ENCODE results near the gene ANKRD29. TPM values are rescaled to one million over a fixed set of nuclear protein-coding genes. Genes with fewer than 3 reads are reported as not detected.

Gene ANKRD29
- total and polyA plus RNA-seq, 2 donors (not counting 3 experiments of a cell fraction or from before 2014, with no cell fraction given): 0.03 to 2.6 TPM

GRCh38 chr18:23669202-23669766 lies 6.6 kb upstream of the ANKRD29 start:
- no peaks in the 10 kb centered on the region for H3K9me1 ChIP-seq (replicated peaks; ENCODE audit: control insufficient read depth, extremely low read depth, insufficient read depth, low read length)
- no peak for TF ChIP-seq GATA2 (IDR thresholded peaks at IDR 0.05; ENCODE audit: insufficient read depth, insufficient read length, low read depth, low read length)
- TF ChIP-seq FOS (IDR thresholded peaks at IDR 0.05; ENCODE audit: borderline replicate concordance, insufficient read depth, low read length): no peak
- TF ChIP-seq POLR2A (IDR thresholded peaks at IDR 0.05; ENCODE audit: low read depth, low read length): no peak
- TF ChIP-seq EZH2 (IDR thresholded peaks at IDR 0.05; ENCODE audit: borderline replicate concordance, low read depth, low read length, severe bottlenecking): no peak
- TF ChIP-seq POLR2AphosphoS5 (IDR thresholded peaks at IDR 0.05; ENCODE audit: insufficient read depth, low read depth, low read length): no peak
- no peak for TF ChIP-seq MYC (IDR thresholded peaks at IDR 0.05; ENCODE audit: low read depth, low read length)
- TF ChIP-seq, protein P1, sequence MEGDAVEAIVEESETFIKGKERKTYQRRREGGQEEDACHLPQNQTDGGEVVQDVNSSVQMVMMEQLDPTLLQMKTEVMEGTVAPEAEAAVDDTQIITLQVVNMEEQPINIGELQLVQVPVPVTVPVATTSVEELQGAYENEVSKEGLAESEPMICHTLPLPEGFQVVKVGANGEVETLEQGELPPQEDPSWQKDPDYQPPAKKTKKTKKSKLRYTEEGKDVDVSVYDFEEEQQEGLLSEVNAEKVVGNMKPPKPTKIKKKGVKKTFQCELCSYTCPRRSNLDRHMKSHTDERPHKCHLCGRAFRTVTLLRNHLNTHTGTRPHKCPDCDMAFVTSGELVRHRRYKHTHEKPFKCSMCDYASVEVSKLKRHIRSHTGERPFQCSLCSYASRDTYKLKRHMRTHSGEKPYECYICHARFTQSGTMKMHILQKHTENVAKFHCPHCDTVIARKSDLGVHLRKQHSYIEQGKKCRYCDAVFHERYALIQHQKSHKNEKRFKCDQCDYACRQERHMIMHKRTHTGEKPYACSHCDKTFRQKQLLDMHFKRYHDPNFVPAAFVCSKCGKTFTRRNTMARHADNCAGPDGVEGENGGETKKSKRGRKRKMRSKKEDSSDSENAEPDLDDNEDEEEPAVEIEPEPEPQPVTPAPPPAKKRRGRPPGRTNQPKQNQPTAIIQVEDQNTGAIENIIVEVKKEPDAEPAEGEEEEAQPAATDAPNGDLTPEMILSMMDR (IDR thresholded peaks at IDR 0.05; ENCODE audit: extremely low read depth in 1 of 2, insufficient read depth in 1 of 2, low read depth in 1 of 2, low read length in 2 of 2): no peak
- no peak for TF ChIP-seq MAX (IDR thresholded peaks at IDR 0.05; ENCODE audit: insufficient read depth, insufficient read length)
- TF ChIP-seq JUN (IDR thresholded peaks at IDR 0.05; ENCODE audit: borderline replicate concordance, insufficient read depth, insufficient read length, low read depth): no peak
- dilution Hi-C loops (cut with MboI; ENCODE audit: extremely low pct_ligation_motif_present, low sequenced_read_pairs): no loop called here
- ChIA-PET POLR2A (no interaction called here), CTCF (interaction anchor here (1.3 kb wide), 1 partner anchor 34 kb away, joined by 6 read pairs; no protein-coding TSS in a partner anchor)
- no peak overlapping the region for H3K9ac ChIP-seq (replicated peaks; ENCODE audit: extremely low read depth, insufficient read depth, low read length)
- H2AFZ ChIP-seq (ENCODE audit: low read depth, low read length): no peak overlapping the region
- intact Hi-C loops (cut with micrococcal nuclease): no loop called here
- FAIRE-seq: no peak
- H3K4me2 ChIP-seq (ENCODE audit: insufficient read depth, low read length): no peak overlapping the region
- H3K4me3 ChIP-seq (replicated peaks in 1 of 3; ENCODE audit: insufficient read depth in 1 of 3, low read depth in 1 of 3, low read length in 3 of 3): no peak overlapping the region
- no peak for DNase-seq (ENCODE audit: low read depth, low spot score)
- BruUV-seq (replicated peaks): no TSS peak
- H4K20me1 ChIP-seq (replicated peaks; ENCODE audit: control insufficient read depth, extremely low read depth, insufficient read depth, low read length): no peaks in the 10 kb centered on the region
- H3K79me2 ChIP-seq (ENCODE audit: control insufficient read depth, insufficient read depth, low read length): no peaks in the 10 kb centered on the region
- H3K36me3 ChIP-seq (ENCODE audit: control insufficient read depth in 2 of 2, extremely low read depth in 1 of 2, insufficient read depth in 2 of 2, low read length in 2 of 2): no peaks in the 10 kb centered on the region
- H3K27ac ChIP-seq (ENCODE audit: insufficient read depth, low read depth, low read length): no peak overlapping the region
- peaks cover 8 to 13% of the 10 kb centered on the region in 2 experiments for H3K27me3 ChIP-seq (ENCODE audit: control insufficient read depth in 2 of 2, insufficient read depth in 2 of 2, low read length in 2 of 2)
- no peaks in the 10 kb centered on the region for H3K9me3 ChIP-seq (replicated peaks; ENCODE audit: control insufficient read depth, insufficient read depth, low read length)
- H3K4me1 ChIP-seq (ENCODE audit: control insufficient read depth, extremely low read depth, insufficient read depth, low read length): no peaks in the 10 kb centered on the region
